MV-4-11 (cell line): ENCODE measurements around the gene VSIG4.

ENCODE experiments used
- DNase-seq: peaks from one replicate; lab custom pipeline; 2025; lab: John Stamatoyannopoulos, UW

The VSIG4 gene

DNA sequence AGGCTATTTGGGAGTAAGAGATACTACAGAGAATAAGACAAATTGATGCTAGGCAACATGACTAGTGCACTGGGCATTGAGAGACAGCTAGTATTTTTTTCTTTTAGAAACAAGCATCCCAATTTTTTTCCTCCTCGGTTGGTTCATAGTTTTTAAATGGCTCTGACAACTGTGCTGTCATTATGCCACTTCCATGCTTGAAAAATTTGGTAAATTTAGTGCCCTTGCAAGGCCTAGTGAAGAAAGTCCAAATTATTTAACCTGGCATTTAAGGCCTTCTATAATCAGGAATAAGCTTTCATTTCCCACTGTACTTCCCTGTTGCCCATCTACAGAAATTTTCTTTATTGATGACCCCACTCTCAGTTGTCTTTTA is 15.8 kb downstream of the VSIG4 start:
- no peak for DNase-seq

DNA sequence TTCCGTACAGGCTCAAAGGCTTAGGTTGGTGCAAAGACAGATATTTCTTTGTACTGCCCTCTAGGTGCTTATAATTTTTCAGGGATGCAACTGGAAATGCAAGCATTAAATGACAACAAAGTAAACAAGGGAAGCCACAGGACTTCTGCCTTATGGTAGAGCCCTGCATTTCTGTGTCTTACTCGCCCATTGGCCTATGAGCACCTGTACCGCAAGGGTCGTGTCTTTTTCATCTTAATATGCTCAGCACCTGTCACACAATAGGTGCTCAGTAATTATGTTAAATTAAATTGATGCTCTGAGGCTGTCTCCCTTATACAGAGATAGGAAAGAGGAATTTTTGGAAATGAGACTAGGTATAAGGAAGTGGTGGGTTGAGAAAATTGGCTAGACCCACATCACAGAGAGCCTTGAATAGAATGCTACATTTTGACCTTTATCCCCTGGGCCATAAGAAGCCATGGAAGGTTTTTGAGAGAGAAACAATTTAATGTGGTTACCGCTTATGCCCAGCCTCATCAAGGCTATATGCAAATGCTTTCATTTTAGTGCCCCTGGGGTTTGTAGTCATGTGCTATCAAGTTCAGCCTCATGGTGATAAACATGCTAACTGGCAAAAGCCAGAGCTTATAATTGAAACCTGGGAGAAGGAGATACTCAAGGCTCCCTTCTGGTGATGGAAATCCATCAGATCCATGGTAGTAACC is 16.3 kb downstream of the VSIG4 start:
- peak; percentile 23 for DNase-seq

DNA sequence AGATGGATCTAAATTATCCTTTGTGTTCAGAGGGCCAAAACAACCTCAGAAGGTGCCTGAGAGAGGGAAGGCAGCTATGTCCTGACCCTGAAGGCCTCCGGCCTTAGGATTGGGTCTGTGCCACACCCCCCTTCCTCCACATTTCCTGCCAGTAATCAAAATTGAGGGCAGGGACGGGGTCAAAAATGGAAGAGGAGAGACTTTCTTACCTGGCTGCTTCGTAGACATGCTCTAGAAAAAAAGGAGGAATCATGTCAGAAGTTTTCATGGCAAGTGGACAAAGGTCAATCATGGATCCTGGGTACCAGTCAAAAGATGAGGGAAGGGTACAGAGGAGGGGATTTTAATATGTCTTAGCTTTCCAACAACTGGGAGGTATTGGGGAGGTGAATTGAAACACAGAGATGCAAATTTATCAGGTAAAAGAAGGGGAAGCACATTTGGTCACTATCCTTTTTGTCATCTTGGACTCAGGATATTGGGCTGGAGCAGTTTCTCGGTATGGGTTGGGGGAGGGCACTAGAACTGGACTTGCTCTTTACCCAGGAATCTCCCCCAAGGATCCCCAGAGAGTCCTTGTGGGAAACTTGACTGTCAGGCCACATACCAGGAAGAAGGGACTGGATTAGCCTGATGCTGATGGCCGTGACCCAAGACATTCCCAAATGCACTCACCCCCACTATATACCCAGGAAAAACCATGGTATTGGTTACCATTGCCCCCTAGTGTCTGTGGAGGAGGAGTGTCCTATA is 17.1 kb downstream of the VSIG4 start:
- peak; percentile 48 for DNase-seq

DNA sequence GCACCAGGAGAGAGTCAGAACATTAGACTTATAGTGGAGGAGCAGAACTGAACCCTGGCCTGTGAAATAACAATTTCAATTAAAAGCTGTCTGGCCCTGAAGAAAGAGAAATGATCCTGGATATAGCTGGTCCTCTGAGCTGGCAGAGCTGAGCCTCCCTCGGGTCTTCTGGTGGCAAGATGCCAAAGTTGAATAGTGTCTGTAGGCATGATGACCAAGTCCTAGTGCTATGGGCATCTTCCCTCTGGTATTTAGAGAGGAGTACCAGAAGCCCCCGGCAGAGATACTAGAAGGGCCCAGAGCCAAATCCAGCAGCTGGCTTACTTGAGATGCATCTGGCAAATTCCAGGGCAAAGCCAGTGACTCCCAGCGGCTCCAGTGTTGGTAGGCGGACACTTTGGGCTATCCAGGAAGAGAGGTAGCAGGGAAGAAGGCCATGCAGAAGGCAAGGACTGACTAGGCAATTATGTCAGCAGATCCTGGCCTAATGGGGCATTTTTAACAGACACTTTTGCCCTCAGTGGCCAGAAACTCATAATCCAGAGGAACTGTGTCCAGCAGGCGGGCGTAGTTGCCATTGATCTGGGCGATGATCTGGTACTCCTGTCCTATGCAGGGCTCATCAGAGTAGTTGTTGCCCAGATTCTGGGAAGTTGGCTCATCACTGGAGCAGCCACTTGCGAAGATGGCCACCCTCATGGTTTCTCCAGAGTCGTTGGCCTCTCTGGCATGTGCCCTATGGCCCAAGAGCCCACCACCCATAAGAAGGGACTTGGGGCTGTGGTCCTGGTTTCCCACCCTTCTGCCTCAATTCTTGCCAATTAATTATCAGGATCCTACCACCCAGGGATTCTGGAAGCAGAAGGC is 17.9 kb downstream of the VSIG4 start:
- DNase-seq, result peak; percentile 80

DNA sequence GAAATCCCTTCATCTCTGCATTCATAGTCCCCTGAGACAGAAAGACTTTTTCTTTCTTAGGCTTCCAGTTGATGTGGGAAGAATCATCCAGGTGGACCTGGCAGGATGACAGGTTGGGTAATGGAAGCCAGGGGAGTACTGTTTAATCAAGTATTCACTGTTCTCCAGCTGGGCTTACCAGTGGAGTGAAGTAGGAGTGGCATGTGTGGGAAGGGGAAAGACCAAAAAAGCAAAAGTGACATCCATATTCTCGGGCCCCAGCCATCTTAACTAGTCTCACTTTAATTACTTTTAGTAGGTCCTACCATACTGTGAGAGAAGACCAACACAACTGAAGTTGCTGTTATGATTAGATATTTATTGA is 18.5 kb downstream of the VSIG4 start:
- peak; percentile 80 for DNase-seq

DNA sequence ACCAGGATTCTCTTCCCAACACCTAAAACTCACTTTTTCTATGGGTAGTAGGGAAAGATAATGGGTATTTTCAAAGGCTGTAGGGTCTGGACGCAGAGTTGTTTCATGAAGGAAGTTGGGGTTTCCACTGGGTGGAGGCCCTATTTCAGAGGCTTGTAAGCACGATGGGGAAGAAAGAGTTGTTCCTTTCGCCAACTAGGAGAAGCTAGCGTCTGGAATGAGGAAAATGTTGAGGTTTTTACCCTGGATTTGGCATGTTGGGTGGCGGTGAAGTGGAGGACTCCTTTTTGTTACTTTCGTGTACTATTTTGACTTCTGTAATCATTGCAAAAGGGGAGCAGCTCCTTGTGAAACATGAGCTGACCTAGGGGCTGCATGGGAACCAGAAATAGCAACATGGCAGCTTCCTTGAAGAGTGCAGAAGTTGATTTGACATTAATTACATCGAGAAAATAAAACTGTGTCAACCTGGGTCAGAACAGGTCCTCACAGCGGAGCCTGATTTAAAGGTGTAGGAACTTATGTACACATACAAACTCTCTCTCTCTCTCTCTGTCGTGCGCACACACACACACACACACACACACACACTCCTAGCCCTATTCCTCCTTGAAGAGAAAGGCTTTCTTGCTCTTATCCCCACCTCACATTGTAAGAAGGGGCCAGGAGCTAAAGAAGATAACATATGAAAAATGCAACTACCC is 19.1 kb downstream of the VSIG4 start:
- peak; percentile 80 for DNase-seq

DNA sequence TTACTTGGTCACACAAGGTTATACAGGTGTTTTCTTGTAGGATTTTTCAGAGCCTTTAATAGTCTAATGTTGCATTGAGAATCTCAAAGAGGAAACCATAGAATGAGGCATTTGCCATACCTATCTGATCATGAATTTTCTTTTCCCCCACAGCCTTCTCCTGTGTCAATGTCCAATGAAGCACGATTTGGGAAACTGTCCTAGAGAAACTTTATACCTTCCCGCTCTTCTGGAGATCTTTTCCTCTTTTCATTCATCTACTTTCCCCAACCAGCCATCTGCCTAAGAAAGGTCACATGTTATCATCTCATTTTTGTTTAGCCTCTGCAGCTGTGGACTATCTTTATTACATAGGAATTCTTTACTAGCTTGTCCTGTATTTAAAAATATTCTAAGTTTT is 19.9 kb downstream of the VSIG4 start:
- no peak for DNase-seq

DNA sequence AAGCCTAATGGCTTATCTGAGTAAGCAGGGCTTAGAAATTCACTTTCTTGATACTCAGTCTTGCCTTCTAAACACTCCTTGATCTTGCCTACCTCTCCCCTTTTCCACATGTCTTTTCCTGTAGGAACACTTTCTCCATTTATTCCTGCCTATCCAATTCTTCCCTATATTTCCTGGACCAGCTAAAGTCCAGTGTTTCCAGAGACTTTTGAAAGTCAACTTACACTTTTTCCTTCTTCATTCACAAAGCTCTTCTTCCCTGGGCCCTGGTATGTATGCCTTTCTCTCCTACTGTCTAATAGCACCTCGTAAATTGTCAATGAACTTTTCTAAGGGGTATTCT is 20.6 kb downstream of the VSIG4 start:
- DNase-seq, result no peak

DNA sequence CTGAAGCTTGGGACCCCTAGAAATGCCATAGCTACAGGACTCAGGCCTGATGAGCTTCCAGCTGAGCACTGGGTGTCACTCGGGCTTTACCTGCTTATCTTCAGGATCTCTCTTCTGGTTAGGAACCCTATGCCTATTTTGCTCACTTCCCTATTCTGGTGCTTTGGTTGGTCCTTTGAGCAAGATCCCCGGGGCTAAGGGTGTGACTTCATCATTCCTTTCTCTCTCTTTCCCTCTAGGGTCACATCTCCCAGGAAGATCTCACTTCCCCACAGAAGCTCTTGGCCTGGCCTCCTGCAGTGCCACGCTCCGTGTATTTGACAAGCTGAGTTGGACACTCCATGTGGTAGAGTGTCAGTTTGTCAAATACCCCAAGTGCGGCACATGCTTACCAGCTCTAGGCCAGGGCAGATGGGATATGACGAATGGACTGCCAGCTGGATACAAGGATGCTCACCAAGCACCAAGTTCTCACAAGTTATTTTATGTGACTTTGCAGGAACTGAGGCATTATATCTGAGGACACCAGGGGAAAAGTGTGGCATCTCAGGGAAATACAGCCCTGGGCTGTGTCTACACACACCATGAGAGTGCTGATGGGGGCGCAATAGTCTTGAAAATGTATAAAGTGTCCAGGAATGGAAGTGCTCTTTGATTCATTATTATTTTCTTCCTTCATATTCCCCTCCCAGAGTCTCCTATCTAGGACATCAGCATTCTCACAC is 21.1 kb downstream of the VSIG4 start:
- peak; percentile 74 for DNase-seq

DNA sequence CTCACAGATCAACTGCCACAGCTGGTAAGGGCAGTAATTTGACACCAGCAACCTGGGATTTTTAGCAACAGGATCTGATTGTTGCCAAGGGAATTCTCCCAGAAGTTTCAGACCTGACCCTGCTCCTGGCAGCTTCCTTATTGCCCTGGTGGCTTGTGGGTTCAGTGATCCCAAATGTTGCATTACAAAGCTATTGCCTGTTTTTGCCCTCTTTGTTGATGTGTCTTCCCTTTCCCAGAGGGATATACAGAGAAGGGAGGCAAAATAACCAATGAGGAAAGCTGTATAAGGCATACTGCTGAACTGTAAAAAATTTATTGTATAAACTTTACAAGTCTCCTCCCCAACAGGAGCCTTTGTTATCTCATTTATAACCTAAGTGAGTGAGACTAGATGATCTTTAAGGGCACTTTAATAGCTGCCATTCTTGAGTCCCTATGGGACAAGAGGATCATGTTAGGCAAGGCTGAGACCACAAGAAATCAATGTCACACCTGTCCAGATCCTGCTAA is 22.2 kb downstream of the VSIG4 start:
- DNase-seq, result no peak

DNA sequence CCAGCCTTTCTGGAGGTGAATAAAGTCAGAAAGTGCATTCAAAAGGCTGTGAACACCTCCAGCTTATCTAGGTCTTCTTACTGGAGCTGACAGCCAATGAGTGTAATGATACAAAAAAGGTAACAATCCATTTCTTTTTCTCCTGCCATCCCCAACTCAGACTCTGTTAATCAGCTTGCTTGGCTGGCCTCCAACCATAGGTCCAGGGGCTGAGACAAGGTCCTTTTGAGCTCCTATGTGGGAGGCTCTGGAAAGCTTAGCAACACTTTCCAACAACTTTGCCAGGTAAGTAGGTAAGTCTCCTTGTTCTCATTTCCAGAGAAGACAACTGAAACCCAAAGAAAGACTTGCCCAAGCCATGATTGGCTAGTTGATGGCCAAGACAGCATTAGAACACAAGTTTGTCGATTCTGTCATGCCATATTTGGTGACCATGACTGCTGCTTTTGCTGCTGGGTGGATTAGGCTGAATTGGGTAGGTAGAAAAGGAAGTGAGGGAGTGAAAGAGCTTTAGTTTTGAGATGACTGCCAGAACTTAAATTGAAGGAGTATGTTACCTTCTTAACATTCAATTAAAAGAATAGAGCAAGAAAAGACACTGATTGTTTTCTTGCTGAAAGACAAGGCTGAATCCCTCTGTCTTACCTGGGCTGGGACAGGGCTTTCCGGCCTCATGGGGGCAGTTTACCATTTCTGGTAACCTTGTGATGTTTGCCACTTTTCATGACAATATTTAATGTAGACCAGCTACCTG is 22.8 kb downstream of the VSIG4 start:
- DNase-seq, result peak; percentile 31

DNA sequence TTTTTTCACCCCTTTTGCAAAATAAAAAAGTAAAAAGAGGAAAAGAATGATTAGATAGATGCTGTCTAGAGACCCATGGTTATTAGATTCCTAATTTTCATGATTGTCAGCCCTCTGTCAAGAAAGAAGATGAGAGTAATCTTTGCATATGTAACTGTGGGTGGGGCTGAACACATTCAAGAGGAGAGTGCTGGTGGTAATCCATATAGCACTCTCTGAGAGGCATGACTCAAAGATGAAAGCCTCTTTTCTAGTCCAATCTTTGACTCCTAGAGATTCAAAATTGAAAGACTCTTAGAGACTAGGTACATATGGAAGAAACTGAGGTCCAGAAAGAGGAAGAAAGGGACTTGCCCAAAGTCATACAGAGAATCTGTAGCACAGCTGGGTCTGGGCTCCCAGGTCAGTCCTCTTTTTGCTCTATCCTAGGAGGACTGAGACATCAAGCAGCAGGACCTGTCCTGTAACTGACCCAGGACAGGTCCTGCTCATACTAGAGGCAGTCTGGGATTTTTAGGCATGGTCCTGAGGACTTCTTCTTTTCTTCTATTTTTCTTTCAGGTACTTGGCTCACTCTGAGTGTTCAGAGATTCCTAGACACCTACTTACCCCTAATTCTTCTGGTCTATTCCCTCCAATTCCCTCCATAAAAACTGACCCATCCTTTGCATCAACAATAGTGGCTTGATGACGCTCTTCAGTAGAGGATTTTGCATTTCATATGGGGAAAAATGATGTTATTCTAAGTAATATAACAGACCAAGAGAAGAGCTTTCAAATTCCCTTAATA is 23.8 kb downstream of the VSIG4 start:
- no peak for DNase-seq

DNA sequence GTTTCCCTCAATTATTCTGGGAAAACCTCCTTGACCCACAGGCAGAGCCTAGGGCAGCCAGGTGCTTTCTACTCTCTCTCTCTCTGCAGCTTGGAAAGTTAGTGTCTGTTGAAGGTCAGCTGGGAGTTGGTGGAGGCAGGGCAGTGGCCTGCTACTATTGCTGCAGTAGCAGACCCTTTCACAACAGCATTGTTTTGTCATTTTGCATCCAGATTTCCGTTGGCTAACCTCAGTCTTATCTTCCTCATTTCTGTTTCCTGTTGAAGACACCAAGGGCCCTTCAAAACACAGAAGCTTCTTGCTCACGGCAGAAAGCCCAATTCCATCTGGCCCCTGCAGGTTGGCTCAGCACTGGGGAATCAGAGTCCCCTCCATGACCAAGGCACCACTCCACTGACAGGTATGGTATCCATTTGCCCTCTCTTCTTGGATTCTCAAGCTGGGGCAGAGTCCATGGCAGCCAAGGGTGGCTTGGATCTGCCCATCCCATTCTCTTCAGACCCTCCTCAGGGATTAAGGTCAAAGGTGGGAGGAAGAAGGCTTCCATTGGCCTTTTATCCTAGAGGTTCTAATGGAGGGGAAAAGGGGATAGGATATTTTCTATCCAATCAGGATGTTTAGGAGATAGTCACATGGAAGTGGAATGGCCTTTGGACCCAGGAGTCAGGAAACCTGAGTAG is 24.6 kb downstream of the VSIG4 start:
- peak; percentile 96 for DNase-seq

DNA sequence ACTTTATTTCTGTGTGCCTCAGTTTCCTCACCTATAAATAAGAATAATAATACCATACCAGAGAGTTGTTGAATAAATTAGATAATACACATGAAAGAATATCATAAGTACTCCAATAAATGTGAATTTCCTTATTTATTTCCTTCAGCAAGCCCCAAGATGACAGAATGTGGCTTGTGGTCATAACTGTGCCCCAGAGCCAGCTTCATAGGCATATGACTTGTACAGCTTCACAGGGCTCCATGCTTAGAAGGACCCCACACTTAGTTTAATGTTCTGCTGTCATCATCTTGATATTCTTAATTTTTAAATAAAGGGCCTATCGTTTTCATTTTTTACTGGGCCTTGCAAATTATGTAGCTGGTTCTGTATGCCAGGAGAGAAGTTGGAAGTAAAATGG is 25.3 kb downstream of the VSIG4 start:
- DNase-seq, result peak; percentile 48

DNA sequence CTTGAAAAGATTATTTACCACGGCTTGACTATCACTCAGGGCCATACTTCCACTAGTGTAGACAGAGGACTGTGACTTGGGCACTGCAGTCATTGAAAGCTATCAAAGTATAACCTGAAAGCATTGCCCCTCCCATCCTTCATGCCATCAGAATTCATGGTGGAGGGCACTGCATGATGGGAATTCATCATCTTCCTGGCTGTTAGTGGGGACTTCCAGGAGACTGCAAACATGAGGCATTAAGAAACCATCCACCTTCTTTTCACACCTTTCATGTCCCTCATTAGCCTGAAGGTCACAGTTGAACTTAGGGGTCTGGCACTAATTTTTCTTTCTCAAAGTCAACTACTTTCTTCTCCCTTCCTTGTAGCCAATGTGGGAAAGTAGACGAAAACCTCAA is 25.8 kb downstream of the VSIG4 start:
- peak; percentile 28 for DNase-seq

DNA sequence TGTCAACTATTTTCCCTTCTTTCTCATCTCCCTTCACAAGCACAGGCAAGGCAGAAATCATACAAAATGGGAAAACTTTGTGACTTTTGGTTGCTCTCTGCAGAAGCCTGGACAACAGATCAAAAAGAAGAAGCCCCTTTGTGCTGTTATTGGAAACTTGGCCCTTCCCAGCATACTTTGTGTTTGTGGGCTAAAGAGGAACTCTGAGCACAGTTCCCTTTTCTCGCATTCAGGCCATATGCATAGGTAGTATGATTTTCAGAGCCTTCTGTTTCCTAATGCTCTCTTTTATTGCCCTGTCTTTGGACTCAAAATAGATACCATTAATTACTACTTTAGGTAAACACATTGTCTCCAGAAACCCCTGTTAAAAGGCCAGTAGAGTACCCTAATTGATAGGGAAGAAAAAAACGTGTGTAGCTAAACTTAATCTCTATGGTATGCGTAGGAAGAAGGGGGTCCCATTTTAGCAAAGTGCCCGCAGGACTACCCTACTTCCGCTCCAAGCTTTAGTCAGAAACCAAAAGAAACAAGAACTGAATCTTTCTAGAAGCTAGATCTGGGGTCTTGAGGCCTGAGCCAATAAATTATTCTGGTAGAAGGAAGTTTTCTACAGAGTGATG is 26.6 kb downstream of the VSIG4 start:
- DNase-seq, result peak; percentile 95

DNA sequence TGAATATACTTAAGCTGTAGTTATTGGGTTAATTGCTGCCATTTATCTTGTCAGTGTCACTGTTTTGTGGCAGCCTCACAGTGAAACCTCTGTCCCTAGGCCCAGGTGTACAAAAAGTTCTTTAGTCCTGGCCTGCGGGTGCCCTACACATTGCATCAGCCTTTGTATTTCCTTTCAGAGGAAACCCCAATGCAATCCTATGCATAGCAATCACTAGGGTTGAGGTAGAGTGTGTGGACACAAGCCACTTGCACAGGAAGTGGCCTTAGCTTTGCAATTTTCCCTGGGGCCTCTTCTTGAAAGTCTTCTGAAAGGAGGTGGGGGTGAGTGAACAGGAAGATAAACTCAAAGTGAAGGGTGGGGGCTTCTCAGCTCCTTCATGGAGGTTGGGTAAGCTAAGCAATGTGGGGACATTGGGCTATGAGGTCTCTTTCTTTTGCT is 27.8 kb downstream of the VSIG4 start:
- DNase-seq, result peak; percentile 95

DNA sequence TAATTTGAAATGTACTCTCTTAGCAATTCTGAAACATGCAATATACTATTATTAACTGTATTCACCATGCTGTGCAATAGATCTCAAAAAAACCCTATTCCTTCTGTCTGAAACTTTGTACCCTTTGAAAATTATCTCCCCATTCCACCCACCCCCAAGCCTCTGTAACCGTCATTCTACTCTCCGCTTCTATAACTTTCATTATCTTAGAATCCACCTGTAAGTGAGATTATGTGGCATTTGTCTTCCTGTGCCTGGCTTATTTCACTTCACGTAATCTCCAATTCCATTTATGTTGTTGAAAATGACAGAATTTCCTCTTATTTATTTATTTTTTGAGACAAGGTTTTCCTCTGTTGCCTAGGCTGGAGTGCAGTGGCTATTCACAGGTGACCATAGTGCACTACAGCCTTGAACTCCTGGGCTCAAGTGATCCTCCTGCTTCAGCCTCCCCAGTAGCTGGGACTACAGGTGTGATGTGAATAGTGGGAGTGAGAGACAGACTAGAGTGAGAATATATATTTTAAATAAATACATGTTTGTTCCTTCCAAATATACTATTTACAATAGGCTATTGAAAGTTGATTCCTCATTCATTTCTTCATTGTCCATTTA is 30.5 kb downstream of the VSIG4 start:
- no peak for DNase-seq
